ENCODE results near the gene IL18RAP. TPM values are rescaled to one million over a fixed set of nuclear protein-coding genes. Genes with fewer than 3 reads are reported as not detected.

IL18RAP gene
- total RNA-seq, 3 donors from 2014 or later: 0.90 to 1.3 (median 1.2) TPM

DNA sequence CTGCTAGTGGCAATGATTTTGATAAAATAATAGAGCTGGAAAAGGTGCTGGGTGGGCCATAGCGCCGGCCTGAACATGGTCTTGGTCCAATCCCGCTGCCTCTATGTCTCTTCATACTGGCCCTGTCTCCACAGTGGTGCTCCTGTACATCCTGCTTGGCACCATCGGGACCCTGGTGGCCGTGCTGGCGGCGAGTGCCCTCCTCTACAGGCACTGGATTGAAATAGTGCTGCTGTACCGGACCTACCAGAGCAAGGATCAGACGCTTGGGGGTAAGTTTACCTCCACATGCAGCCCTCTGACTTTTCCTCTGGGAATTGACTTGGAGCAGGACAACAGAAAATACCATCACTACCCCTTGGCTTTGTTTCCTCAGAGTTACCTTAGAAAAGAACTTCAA, 24.0 kb downstream of the IL18RAP start:
- Histone ChIP-seq H3K9me3 (no peaks in the 10 kb centered on the region), H3K4me3 (no peak overlapping the region), H3K36me3 (ENCODE audit: low read depth) (no peaks in the 10 kb centered on the region), H3K4me1 (ENCODE audit: low read depth) (peaks cover 3% of the 10 kb centered on the region)
- no peak for ATAC-seq
- TF ChIP-seq, protein P1, sequence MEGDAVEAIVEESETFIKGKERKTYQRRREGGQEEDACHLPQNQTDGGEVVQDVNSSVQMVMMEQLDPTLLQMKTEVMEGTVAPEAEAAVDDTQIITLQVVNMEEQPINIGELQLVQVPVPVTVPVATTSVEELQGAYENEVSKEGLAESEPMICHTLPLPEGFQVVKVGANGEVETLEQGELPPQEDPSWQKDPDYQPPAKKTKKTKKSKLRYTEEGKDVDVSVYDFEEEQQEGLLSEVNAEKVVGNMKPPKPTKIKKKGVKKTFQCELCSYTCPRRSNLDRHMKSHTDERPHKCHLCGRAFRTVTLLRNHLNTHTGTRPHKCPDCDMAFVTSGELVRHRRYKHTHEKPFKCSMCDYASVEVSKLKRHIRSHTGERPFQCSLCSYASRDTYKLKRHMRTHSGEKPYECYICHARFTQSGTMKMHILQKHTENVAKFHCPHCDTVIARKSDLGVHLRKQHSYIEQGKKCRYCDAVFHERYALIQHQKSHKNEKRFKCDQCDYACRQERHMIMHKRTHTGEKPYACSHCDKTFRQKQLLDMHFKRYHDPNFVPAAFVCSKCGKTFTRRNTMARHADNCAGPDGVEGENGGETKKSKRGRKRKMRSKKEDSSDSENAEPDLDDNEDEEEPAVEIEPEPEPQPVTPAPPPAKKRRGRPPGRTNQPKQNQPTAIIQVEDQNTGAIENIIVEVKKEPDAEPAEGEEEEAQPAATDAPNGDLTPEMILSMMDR (IDR thresholded peaks at IDR 0.05): no peak
- intact Hi-C loops (cut with DNase I, micrococcal nuclease): no loop called here
- DNase-seq: no peak

DNA sequence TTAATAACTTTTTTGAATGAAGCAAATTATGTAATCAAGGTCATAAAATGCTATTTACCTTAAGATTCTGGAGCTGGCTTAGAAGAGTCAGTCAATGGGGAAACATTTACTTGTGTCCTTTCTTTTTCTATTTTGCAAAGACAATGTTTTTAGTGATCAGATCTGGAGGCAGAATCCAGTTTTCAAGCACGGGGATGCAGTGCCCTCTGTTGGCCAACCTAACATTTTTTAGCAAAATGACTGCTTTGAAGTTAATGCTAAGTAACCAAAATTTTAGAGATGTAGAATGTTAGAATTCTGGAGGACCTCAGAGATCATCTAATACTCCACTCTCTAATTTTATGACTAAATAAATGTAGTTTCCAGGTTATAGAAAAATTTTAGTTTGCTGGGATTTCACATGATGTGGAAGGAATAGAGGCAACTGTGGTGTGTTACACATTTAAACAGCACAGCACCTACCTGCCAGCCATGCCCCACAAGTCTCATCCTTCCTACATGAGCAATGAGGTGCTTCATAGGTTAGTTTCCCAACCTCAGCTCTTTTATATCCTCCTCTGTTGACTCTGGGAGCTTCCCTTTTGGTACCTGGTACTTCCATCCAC, 26.5 kb downstream of the IL18RAP start:
- Histone ChIP-seq H3K36me3 (ENCODE audit: low read depth) (no peaks in the 10 kb centered on the region), H3K4me1 (ENCODE audit: low read depth) (peaks cover 9% of the 10 kb centered on the region), H3K9me3 (no peaks in the 10 kb centered on the region), H3K4me3 (no peak overlapping the region)
- no peak for ATAC-seq
- intact Hi-C loops (cut with DNase I, micrococcal nuclease): no loop called here
- DNase-seq: peak in 2 of 3 donors; percentile 50 to 62
- TF ChIP-seq, protein P1 (IDR thresholded peaks at IDR 0.05): no peak

DNA sequence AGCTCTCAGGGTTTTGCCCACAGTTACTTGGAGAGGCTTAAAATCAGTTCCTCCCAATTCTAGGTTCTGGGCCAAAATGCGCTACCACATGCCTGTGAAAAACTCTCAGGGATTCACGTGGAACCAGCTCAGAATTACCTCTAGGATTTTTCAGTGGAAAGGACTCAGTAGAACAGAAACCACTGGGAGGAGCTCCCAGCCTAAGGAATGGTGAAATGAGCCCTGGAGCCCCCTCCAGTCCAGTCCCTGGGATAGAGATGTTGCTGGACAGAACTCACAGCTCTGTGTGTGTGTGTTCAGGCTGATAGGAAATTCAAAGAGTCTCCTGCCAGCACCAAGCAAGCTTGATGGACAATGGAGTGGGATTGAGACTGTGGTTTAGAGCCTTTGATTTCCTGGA, 29.0 kb downstream of the IL18RAP start:
- no peaks in the 10 kb centered on the region for H3K9me3 ChIP-seq
- intact Hi-C loops (cut with DNase I, micrococcal nuclease): no loop called here
- peaks cover 13% of the 10 kb centered on the region for H3K4me1 ChIP-seq (ENCODE audit: low read depth)
- no peak for DNase-seq
- no peak overlapping the region for H3K4me3 ChIP-seq
- no peak for ATAC-seq
- no peaks in the 10 kb centered on the region for H3K36me3 ChIP-seq (ENCODE audit: low read depth)
- TF ChIP-seq, protein P1 (IDR thresholded peaks at IDR 0.05): no peak

DNA sequence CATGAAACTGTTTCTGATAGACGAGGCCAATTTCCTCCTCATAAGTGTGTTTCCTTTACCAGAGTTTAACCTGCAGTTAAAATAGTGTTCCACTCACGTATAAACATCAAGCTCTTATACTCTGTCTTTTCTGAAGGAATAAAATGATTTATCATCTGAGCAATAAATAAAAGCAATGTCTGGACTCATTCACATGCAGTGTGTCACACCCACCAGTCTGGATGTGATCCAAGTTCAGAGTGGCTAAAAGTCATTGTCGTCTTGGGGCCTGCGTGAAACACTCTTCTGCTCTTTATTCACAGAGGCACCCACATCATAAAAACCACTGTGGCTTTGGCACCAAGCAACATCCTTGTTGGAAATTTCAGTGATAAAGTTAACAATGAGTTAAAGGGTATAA, 30.5 kb downstream of the IL18RAP start:
- TF ChIP-seq, protein P1 (IDR thresholded peaks at IDR 0.05): no peak
- peaks cover 13% of the 10 kb centered on the region for H3K4me1 ChIP-seq (ENCODE audit: low read depth)
- H3K9me3 ChIP-seq: no peaks in the 10 kb centered on the region
- DNase-seq: peak in 1 of 3 donors; percentile 64
- H3K4me3 ChIP-seq: no peak overlapping the region
- intact Hi-C loops (cut with DNase I, micrococcal nuclease): no loop called here
- H3K36me3 ChIP-seq (ENCODE audit: low read depth): no peaks in the 10 kb centered on the region
- ATAC-seq: peak; percentile 73

DNA sequence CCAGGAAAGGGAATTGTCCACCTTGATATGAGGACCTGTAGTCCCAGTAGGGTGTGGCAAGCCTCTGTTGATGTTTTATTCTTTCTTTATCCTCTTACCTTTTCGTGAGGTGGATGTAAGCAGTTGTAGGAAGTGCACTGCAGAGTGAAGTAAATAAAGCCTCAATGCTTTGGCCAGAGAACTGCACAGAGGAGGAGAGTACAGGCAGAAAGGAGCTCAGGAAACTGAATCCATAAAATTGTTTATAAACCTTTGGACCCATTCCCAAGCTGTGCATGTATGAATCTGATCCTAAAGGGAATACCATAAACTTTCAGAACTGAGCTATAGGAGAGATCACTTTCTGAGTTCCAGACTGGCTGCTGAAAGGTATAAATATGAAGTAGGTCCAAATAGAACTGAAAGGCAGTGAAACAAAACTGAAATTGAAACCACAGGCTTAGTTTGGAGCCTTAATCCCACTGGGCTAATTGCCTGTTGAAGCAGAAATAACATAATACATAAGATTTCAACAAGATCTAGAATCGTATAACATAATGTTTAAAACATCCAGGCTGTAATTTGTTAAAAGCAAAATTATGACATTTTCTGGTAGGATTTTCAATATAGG, 32.2 kb downstream of the IL18RAP start:
- no peak overlapping the region for H3K4me3 ChIP-seq
- H3K4me1 ChIP-seq (ENCODE audit: low read depth): peaks cover 13% of the 10 kb centered on the region
- DNase-seq (no peak), ATAC-seq (peak; percentile 68)
- no peaks in the 10 kb centered on the region for H3K9me3 ChIP-seq
- no peaks in the 10 kb centered on the region for H3K36me3 ChIP-seq (ENCODE audit: low read depth)
- intact Hi-C loops (cut with DNase I, micrococcal nuclease): no loop called here
- TF ChIP-seq, protein P1 (IDR thresholded peaks at IDR 0.05): no peak
